H9 (cell line): ENCODE results near the gene COA6. TPM values are rescaled to one million over a fixed set of nuclear protein-coding genes. Genes with fewer than 3 reads are reported as not detected.

Experiments used
- DNase-seq: peaks from one replicate; pipeline ENCODE4 v3.0.0-alpha.2; 2017
- H2AFZ ChIP-seq: one replicate; pipeline ENCODE4 v1.6.1; 2013; ENCODE audit warnings: mild to moderate bottlenecking, low read length, control low read depth, moderate library complexity
- H2AK5ac ChIP-seq: 2 replicates; pipeline ENCODE4 v1.6.1; 2013; ENCODE audit warnings: low read length, control low read depth, mixed read lengths; ENCODE audit not compliant: insufficient read length
- H2BK120ac ChIP-seq: one replicate; pipeline ENCODE4 v1.6.1; 2013; ENCODE audit warnings: low read depth, mild to moderate bottlenecking, low read length, control low read depth, inconsistent platforms; ENCODE audit not compliant: poor library complexity, severe bottlenecking
- H2BK12ac ChIP-seq: 2 replicates; pipeline ENCODE4 v1.6.1; 2013; ENCODE audit warnings: low read length, control low read depth, mixed read lengths, low read depth; ENCODE audit not compliant: insufficient read length
- H2BK15ac ChIP-seq: 2 replicates; pipeline ENCODE4 v1.6.1; 2013; ENCODE audit warnings: low read depth, low read length, control low read depth
- H2BK20ac ChIP-seq: one replicate; pipeline ENCODE4 v1.6.1; 2013; ENCODE audit warnings: low read depth, mild to moderate bottlenecking, low read length, control low read depth, inconsistent platforms; ENCODE audit not compliant: poor library complexity, severe bottlenecking
- H2BK5ac ChIP-seq: 2 replicates; pipeline ENCODE4 v1.6.1; 2013; ENCODE audit warnings: low read length, control low read depth, mixed read lengths; ENCODE audit not compliant: insufficient read length
- H3K14ac ChIP-seq: 2 replicates; pipeline ENCODE4 v1.6.1; 2013; ENCODE audit warnings: low read length, control low read depth; ENCODE audit not compliant: insufficient read depth
- H3K18ac ChIP-seq: 2 replicates; pipeline ENCODE4 v1.6.1; 2013; ENCODE audit warnings: low read depth, mild to moderate bottlenecking, mixed read lengths, low read length, control low read depth; ENCODE audit not compliant: insufficient read length
- H3K23ac ChIP-seq: 2 replicates; pipeline ENCODE4 v1.6.1; 2013; ENCODE audit warnings: low read length, control low read depth, mixed read lengths, low read depth; ENCODE audit not compliant: insufficient read length
- H3K23me2 ChIP-seq: 2 replicates; pipeline ENCODE4 v1.6.1; 2013; ENCODE audit warnings: low read depth, mild to moderate bottlenecking, mixed read lengths, low read length, control low read depth; ENCODE audit not compliant: insufficient read length, poor library complexity, severe bottlenecking
- H3K27ac ChIP-seq: 2 replicates; pipeline ENCODE4 v1.5.1; 2013; ENCODE audit warnings: low read length, control low read depth, mixed read lengths, low read depth; ENCODE audit not compliant: insufficient read length
- H3K27me3 ChIP-seq: 2 replicates; pipeline ENCODE4 v1.6.1; 2013; ENCODE audit warnings: low read length, control low read depth, inconsistent platforms; ENCODE audit not compliant: insufficient read depth
- H3K4ac ChIP-seq: 2 replicates; pipeline ENCODE4 v1.6.1; 2013; ENCODE audit warnings: low read depth, mild to moderate bottlenecking, control low read depth, inconsistent platforms, low read length, moderate library complexity
- H3K4me1 ChIP-seq: 2 replicates; pipeline ENCODE4 v1.6.1; 2013; ENCODE audit warnings: low read length, control low read depth, inconsistent platforms; ENCODE audit not compliant: insufficient read depth
- H3K4me2 ChIP-seq: 2 replicates; pipeline ENCODE4 v1.6.1; 2013; ENCODE audit warnings: low read length, control low read depth, mixed read lengths; ENCODE audit not compliant: insufficient read length, insufficient read depth
- H3K56ac ChIP-seq: 2 replicates; pipeline ENCODE4 v1.6.1; 2013; ENCODE audit warnings: low read depth, mild to moderate bottlenecking, mixed read lengths, low read length, control low read depth; ENCODE audit not compliant: insufficient read length
- H3K79me1 ChIP-seq: 2 replicates; pipeline ENCODE4 v1.6.1; 2013; ENCODE audit warnings: low read depth, mild to moderate bottlenecking, moderate library complexity, low read length, control low read depth, inconsistent platforms; ENCODE audit not compliant: insufficient read depth, poor library complexity, severe bottlenecking
- H3K79me2 ChIP-seq: 2 replicates; pipeline ENCODE4 v1.6.1; 2013; ENCODE audit warnings: low read length, control low read depth, inconsistent platforms; ENCODE audit not compliant: insufficient read depth
- H3K9ac ChIP-seq: 2 replicates; pipeline ENCODE4 v1.6.1; 2013; ENCODE audit warnings: low read length, control low read depth, mixed read lengths; ENCODE audit not compliant: insufficient read length; ENCODE audit errors: extremely low read depth
- H3K9me3 ChIP-seq: one replicate; pipeline ENCODE4 v1.6.1; 2013; ENCODE audit warnings: low read depth, low read length, inconsistent platforms; ENCODE audit not compliant: control insufficient read depth
- H3T11ph ChIP-seq: one replicate; pipeline ENCODE4 v1.6.1; 2013; ENCODE audit warnings: mild to moderate bottlenecking, low read length, control low read depth, inconsistent platforms
- H4K20me1 ChIP-seq: one replicate; pipeline ENCODE4 v1.6.1; 2013; ENCODE audit not compliant: control insufficient read depth, insufficient read length, insufficient read depth
- H4K5ac ChIP-seq: 2 replicates; pipeline ENCODE4 v1.6.1; 2013; ENCODE audit warnings: low read depth, mild to moderate bottlenecking, mixed read lengths, low read length, control low read depth; ENCODE audit not compliant: insufficient read length
- H4K8ac ChIP-seq: replicated peaks from 2 replicates; pipeline ENCODE4 v1.6.1; 2013; ENCODE audit warnings: low read length, control low read depth, mixed read lengths, low read depth; ENCODE audit not compliant: insufficient read length
- H4K91ac ChIP-seq: 2 replicates; pipeline ENCODE4 v1.6.1; 2013; ENCODE audit warnings: low read depth, mild to moderate bottlenecking, moderate library complexity, mixed read lengths, low read length, control low read depth; ENCODE audit not compliant: insufficient read length
- H3K27ac Mint-ChIP-seq, 3 experiments: 2 replicates in 2 of 3; 3 replicates in 1 of 3; pipeline ENCODE4 v1.8.0; 2020 to 2021; ENCODE audit warnings: mixed read lengths in 3 of 3, mild to moderate bottlenecking in 1 of 3, moderate library complexity in 1 of 3
- H3K27me3 Mint-ChIP-seq: 2 replicates; pipeline ENCODE4 v1.8.0; 2021; ENCODE audit warnings: low read depth, mild to moderate bottlenecking, moderate library complexity, mixed read lengths
- H3K36me3 Mint-ChIP-seq, 3 experiments: 2 replicates in 2 of 3; 3 replicates in 1 of 3; pipeline ENCODE4 v1.8.0; 2020 to 2021; ENCODE audit warnings: low read depth in 3 of 3, mixed read lengths in 3 of 3; ENCODE audit not compliant: insufficient read depth in 1 of 3
- H3K4me1 Mint-ChIP-seq, 2 experiments: 2 replicates each; pipeline ENCODE4 v1.8.0; 2020; ENCODE audit warnings: mixed read lengths in 2 of 2
- H3K4me3 Mint-ChIP-seq, 2 experiments: 2 replicates in 1 of 2; 3 replicates in 1 of 2; pipeline ENCODE4 v1.8.0; 2020 to 2021; ENCODE audit warnings: mild to moderate bottlenecking in 2 of 2, mixed read lengths in 2 of 2, moderate library complexity in 1 of 2
- H3K9me3 Mint-ChIP-seq, 2 experiments: 2 replicates in 1 of 2; 3 replicates in 1 of 2; pipeline ENCODE4 v1.8.0; 2020; ENCODE audit warnings: mild to moderate bottlenecking in 2 of 2, mixed read lengths in 2 of 2, moderate library complexity in 1 of 2
- WGBS: extraction: QIAGEN DNeasy Blood & Tissue Kit; methylation state at CpG from one replicate; pipeline ENCODE4 v1.1.7; 2013; ENCODE audit warnings: missing lambda C conversion rate, low lambda C conversion rate, mixed read lengths; ENCODE audit not compliant: insufficient read length; ENCODE audit errors: extremely low coverage; 5-methylcytosine and 5-hydroxymethylcytosine counted together
- total RNA-seq: library from RNA; stranded (reverse); gene quantifications from 2 replicates; pipeline ENCODE4 v1.2.1, GENCODE V29; 2021
- TF ChIP-seq, protein P1 (sequence below): fragments of 200-600 bp; sonication (generic); conservative IDR thresholded peaks from 3 replicates; pipeline ENCODE4 v1.8.0; 2021; ENCODE audit warnings: antibody characterized with exemption, mild to moderate bottlenecking

The COA6 gene
- total RNA-seq, 1 experiment from 2014 or later, result 42.3 TPM

DNA sequence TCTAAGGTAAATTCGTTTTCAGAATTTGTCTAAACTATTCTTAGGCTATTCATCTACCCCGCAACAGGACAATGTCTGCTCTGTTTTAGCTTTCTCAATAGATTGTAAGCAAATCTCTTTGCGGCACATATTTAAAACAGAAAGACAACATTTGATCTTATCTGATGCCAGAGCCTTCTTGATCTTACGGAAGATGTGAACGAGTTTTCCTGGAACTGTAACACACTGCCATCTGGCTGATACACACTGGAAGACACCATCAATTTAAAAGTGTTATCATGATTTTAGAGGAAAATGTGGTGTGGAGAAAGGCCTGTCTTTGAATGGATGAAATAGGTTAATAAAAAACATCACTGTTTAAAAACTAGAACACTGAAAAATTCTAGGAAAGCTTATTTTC is 36.1 kb downstream of the COA6 start:
- WGBS, result no CpG with 5 or more reads among the region's 5 CpGs
- H4K91ac ChIP-seq, result no peak overlapping the region
- no peak overlapping the region for H3K4me2 ChIP-seq
- no peak overlapping the region for H3K4ac ChIP-seq
- H3K4me3 Mint-ChIP-seq, result no peak overlapping the region
- no peak overlapping the region for H2AK5ac ChIP-seq
- H3K9me3 Mint-ChIP-seq, result no peaks in the 10 kb centered on the region
- H3K56ac ChIP-seq, result no peak overlapping the region
- no peak overlapping the region for H3K9ac ChIP-seq
- H4K5ac ChIP-seq, result no peak overlapping the region
- H3T11ph ChIP-seq, result no peak overlapping the region
- no peaks in the 10 kb centered on the region for H3K79me1 ChIP-seq
- no peaks in the 10 kb centered on the region for H3K27me3 ChIP-seq
- H4K20me1 ChIP-seq, result no peaks in the 10 kb centered on the region
- no peaks in the 10 kb centered on the region for H3K23me2 ChIP-seq
- no peak for DNase-seq
- no peak overlapping the region for H3K23ac ChIP-seq
- no peak overlapping the region for H2BK120ac ChIP-seq
- H3K18ac ChIP-seq, result no peak overlapping the region
- H2BK5ac ChIP-seq, result no peak overlapping the region
- H2BK15ac ChIP-seq, result no peak overlapping the region
- no peak overlapping the region for H3K27ac ChIP-seq
- no peaks in the 10 kb centered on the region for H3K4me1 ChIP-seq
- TF ChIP-seq, protein P1, sequence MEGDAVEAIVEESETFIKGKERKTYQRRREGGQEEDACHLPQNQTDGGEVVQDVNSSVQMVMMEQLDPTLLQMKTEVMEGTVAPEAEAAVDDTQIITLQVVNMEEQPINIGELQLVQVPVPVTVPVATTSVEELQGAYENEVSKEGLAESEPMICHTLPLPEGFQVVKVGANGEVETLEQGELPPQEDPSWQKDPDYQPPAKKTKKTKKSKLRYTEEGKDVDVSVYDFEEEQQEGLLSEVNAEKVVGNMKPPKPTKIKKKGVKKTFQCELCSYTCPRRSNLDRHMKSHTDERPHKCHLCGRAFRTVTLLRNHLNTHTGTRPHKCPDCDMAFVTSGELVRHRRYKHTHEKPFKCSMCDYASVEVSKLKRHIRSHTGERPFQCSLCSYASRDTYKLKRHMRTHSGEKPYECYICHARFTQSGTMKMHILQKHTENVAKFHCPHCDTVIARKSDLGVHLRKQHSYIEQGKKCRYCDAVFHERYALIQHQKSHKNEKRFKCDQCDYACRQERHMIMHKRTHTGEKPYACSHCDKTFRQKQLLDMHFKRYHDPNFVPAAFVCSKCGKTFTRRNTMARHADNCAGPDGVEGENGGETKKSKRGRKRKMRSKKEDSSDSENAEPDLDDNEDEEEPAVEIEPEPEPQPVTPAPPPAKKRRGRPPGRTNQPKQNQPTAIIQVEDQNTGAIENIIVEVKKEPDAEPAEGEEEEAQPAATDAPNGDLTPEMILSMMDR, result no peak; the same call in 2 of the 3 replicates
- peaks cover 2 to 3% of the 10 kb centered on the region in 2 experiments; a peak in 2 of 4 replicates for H3K4me1 Mint-ChIP-seq
- H3K27me3 Mint-ChIP-seq, result no peaks in the 10 kb centered on the region
- H2BK20ac ChIP-seq, result no peak overlapping the region
- no peak overlapping the region for H2BK12ac ChIP-seq
- H4K8ac ChIP-seq, result no peak overlapping the region
- no peaks in the 10 kb centered on the region for H3K9me3 ChIP-seq
- no peak overlapping the region for H3K14ac ChIP-seq
- H3K36me3 Mint-ChIP-seq, result peaks cover 2 to 32% (median 18%) of the 10 kb centered on the region in 3 experiments; a peak in 5 of 7 replicates
- H2AFZ ChIP-seq, result no peak overlapping the region
- H3K79me2 ChIP-seq, result no peaks in the 10 kb centered on the region
- H3K27ac Mint-ChIP-seq, result no peak overlapping the region
